GM19372 (cell line): ENCODE measurements around the gene CCSER1.
"Not testable (repeated sequence)": the region's sequence is repeated elsewhere in the genome, so short reads cannot be mapped to it uniquely, and the experiment has no call there.

ENCODE experiments used
- ATAC-seq: cut with Tn5 transposase; IDR thresholded peaks from one replicate; pipeline ENCODE4 v1.9.1; 2021; ENCODE audit warnings: mild to moderate bottlenecking, low read depth, moderate library complexity; ENCODE audit not compliant: unreplicated experiment

The CCSER1 gene

GRCh38 chr4:90888571-90888970 lies 761.4 kb downstream of the CCSER1 start:
- ATAC-seq, result no peak

GRCh38 chr4:90889171-90889570 lies 762.0 kb downstream of the CCSER1 start:
- no peak for ATAC-seq

- not testable (repeated sequence) for ATAC-seq
Observed at GRCh38 chr4:90903413-90903812, 776.2 kb downstream of the CCSER1 start.

DNA sequence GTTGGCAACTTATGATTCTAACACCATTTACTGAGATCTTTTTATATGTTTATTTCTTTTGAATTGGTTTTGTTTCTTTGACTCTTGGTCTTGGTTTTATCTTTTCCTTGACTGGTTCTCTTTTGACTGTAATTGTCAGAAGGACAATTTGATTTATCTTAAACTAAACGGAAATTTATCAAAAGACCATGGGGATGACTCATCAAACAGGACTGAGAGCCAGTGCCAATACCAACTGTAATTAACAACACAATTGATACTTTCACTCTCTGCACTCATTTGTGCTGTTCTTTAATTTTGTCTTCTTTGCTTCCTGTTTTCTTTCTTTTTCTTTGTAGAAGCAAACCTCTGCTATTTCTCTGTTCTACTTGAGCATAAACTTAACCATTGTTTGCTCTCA lies 776.8 kb downstream of the CCSER1 start:
- no peak for ATAC-seq

- ATAC-seq, result no peak
Observed at GRCh38 chr4:90906239-90906638, 779.0 kb downstream of the CCSER1 start.

DNA sequence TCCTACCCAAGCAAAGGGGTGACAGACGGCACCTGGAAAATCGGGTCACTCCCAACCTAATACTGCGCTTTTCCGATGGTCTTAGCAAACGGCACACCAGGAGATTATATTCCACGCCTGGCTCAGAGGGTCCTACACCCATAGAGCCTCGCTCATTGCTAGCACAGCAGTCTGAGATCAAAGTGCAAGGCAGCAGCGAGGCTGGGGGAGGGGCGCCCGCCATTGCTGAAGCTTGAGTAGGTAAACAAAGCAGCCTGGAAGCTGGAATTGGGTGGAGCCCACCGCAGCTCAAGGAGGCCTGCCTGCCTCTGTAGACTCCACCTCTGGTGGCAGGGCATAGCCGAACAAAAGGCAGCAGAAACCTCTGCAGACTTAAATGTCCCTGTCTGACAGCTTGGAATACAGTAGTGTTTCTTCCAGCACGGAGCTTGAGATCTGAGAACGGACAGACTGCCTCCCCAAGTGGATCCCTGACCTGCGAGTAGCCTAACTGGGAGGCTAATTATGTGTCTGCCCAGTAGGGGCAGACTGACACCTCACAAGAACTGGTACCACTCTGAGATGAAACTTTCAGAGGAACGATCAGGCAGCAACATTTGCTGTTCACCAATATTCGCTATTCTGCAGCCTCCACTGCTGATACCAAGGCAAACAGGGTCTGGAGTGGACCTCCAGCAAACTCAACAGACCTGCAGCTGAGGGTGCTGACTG lies 784.7 kb downstream of the CCSER1 start:
- not testable (repeated sequence) for ATAC-seq

GRCh38 chr4:90922174-90922573 lies 795.0 kb downstream of the CCSER1 start:
- no peak for ATAC-seq

DNA sequence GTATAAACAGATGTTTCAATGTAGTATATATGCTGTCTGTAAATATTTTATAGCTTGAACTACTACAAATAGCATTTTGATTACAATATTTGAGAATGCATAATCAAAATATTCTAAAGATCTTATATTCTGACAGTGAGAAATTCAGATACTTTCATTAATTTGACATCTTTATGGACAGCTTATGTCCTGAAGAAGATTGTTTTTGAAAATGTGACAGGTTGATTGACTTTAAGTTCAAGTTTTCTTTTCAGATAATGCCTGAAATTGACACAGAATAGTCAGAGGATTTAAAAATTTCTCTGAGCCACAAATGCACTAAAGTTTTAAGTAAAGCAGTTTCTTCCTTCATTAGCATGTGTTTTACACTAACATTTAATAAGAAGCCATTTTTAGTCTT lies 799.8 kb downstream of the CCSER1 start:
- ATAC-seq, result no peak

- ATAC-seq, result no peak
Observed at GRCh38 chr4:90943311-90943710, 816.1 kb downstream of the CCSER1 start.

DNA sequence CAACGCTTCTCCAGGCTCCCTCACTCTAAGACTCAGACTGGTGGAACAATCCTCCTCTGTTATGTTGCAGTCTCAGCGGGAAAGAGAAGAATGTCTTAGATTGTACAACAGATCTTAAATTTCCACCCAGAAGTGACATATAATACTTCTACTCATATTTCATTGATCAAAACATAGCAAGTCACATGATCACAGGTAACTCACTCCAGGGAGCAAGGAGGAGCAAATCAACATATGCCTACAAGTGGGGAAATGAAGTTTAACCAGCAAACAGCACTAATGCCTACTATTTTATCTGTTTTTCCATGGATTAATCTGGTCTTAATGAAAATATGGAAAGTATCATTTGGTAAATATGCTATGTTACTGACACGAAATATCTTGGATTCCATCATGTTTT lies 819.8 kb downstream of the CCSER1 start:
- no peak for ATAC-seq

- ATAC-seq, result no peak
Observed at GRCh38 chr4:90950385-90950841, 823.2 kb downstream of the CCSER1 start.

DNA sequence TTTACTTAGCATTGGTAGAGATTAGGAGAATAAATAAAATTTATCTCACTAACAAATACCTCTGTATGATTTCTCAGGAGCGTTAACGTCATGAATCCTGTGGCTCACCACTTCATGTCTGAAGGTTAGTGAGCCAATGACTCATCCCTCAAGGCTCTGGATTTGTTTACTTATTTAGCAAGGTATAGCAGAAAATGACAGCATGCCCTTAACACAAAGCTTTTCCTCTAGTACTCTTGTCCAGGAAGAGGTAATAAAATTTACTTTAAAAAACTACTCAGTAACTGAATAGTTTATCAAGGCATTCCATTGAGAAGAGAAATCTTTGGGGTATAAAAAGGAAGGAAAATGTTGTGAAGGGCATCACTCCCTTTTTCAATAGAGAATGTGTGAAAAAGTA lies 823.8 kb downstream of the CCSER1 start:
- no peak for ATAC-seq

DNA sequence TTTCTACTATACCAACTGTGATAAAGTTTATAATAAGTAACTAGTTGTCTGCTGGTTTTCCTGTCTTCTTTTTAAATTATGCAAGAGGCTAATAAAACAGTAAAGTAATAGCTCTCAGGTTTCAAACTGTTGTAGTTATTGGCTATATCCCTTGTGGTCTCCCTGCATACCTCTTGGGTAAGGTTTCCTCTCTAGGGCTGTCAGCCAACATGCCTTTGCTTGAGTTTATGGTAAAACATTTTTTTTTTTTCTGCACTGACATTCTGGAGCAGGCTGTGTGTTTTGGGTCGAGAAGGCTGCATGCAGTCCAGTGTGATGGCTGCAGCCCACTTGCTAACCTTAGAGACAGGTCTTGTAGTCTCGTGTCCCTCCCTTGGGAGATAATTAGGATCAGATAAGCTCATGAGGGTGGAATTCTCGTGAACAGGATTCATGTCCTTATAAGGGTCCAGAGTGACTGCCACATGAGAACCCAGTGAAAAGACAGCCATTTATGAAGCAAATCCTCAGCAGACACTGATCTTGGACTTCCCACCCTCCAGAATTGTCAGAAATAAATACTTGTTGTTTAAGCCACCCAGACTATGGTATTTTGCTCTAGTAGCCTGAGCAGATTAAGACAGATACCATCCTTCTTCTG lies 831.2 kb downstream of the CCSER1 start:
- ATAC-seq, result no peak

DNA sequence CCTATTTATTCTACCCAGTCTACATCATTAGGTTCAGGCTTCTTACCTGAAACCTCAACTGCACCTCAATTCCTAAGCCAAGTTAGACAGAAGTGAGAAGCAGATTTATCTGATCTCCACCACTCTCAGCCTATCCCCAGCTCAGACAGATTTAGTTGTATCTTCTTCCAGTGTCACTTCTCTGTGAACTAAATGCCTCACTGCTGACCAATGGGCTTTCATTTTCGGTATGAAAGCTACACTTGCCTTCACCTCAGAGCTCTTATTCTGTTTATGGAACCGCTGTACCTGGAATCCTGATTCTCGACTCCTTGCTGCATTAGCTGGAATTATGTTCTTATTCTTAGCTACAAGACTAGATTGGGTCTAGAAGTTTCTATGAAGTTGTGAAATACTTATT lies 833.2 kb downstream of the CCSER1 start:
- no peak for ATAC-seq

- no peak for ATAC-seq
Observed at GRCh38 chr4:90960840-90961239, 833.6 kb downstream of the CCSER1 start.

DNA sequence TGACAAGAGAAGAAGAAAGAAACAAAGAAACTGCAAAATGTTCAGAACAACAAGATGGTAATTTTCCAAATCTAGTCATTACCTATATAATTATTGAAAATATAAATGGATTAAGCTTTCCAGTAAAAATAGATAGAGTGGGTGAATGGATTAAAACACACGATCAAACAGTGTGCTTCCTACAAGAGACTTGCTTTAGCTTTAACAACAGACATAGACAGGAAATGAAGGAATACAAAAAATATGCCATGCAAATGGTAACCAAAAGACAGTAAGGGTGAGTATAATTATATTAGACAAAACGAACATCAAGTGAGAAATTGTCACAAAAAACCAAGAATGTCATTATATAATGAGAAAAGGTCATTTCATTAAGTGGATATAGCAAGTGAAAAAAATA lies 842.8 kb downstream of the CCSER1 start:
- no peak for ATAC-seq

- no peak for ATAC-seq
Observed at GRCh38 chr4:90977726-90978125, 850.5 kb downstream of the CCSER1 start.

DNA sequence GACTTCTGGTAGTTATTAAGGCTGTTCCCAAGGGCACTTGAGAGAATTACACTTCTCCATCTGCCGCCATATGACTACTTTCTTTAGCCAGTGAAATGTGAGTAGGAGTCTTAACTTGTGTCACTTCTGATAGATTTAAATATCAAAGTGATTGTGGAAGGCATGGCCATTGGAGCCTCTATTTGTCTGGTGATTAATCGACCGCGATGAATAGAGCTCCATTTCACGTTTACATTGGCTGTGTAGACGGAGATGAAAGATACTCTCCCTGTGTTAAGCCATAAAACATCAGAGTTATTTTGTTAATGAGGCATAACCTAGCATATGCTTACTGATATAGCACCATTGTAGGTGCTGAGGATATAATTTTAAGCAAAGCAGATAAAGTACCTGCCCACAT lies 852.4 kb downstream of the CCSER1 start:
- no peak for ATAC-seq

GRCh38 chr4:90982813-90983212 lies 855.6 kb downstream of the CCSER1 start:
- ATAC-seq, result no peak

GRCh38 chr4:90990284-90990683 lies 863.1 kb downstream of the CCSER1 start:
- ATAC-seq, result no peak

GRCh38 chr4:90992213-90992612 lies 865.0 kb downstream of the CCSER1 start:
- no peak for ATAC-seq

DNA sequence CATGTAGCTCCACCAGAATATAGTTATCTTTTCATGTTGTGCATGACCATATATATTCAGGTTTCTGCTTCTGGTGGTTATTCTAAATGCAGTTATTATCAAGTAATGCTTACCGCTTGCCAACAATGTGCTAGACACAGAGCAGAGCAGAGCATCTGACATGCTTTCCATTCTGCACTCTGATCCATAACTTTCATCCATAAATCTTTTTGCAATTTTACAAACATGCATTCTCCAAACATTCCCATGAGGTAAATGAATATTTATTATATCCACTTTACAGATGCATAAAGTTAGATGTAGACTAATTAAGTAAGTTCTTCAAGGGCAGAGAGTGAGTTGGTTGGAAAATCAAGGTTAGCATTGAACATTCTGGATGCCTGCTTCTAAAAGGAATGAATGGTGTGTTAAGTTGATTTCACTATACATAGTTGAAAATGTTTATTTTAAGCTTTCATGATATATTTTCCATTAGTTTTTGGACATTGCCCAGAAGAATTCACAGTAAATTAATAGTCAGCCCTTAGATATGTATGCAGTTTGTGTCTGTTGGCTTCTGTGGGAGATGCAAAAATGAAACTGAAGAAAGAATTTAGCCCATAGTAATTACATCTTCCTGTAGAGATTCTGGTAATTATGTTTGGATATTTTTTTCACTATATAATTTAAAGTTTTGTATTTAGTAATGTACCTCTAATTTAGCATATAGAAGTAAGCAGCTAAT lies 867.8 kb downstream of the CCSER1 start:
- no peak for ATAC-seq
